ENCODE data around the gene CCDC192. TPM values are rescaled to one million over a fixed set of nuclear protein-coding genes. Genes with fewer than 3 reads are reported as not detected.

CCDC192 gene
- total RNA-seq, 2 donors from 2014 or later = not detected

GRCh38 chr5:127851964-127852363 is 148.8 kb downstream of the CCDC192 start:
- Histone ChIP-seq H3K27me3 (no peaks in the 10 kb centered on the region), H3K27ac (no peak overlapping the region), H3K36me3 (replicated peaks in 1 of 2; ENCODE audit: insufficient read depth in 1 of 2, low read depth in 2 of 2) (no peaks in the 10 kb centered on the region), H3K4me1 (peaks cover 9% of the 10 kb centered on the region), H3K4me3 (no peak overlapping the region), H3K9me3 (no peaks in the 10 kb centered on the region)
- TF ChIP-seq CTCF (IDR thresholded peaks at IDR 0.05) (no peak), POLR2A (IDR thresholded peaks at IDR 0.05) (no peak)
- intact Hi-C loops (cut with DNase I) = no loop called here
- DNase-seq (no peak), ATAC-seq (no peak)
- WGBS, 2 donors = 77 to 79% methylated on average over 4 of the region's 4 CpGs

- Histone ChIP-seq H3K36me3 (replicated peaks in 1 of 2; ENCODE audit: insufficient read depth in 1 of 2, low read depth in 2 of 2) (no peaks in the 10 kb centered on the region), H3K4me1 (peaks cover 9% of the 10 kb centered on the region), H3K4me3 (no peak overlapping the region), H3K27ac (no peak overlapping the region), H3K27me3 (no peaks in the 10 kb centered on the region), H3K9me3 (no peaks in the 10 kb centered on the region)
- no peak for TF ChIP-seq POLR2A (IDR thresholded peaks at IDR 0.05)
- TF ChIP-seq CTCF (IDR thresholded peaks at IDR 0.05) = no peak
- DNase-seq (no peak), ATAC-seq (no peak)
- intact Hi-C loops (cut with DNase I) = no loop called here
- WGBS, 2 donors = 89 to 95% methylated on average over 2 of the region's 2 CpGs
Observed at GRCh38 chr5:127854520-127854919, 151.3 kb downstream of the CCDC192 start.

GRCh38 chr5:127856292-127856691 is 153.1 kb downstream of the CCDC192 start:
- Histone ChIP-seq H3K4me1 (peaks cover 9% of the 10 kb centered on the region), H3K9me3 (no peaks in the 10 kb centered on the region), H3K27me3 (no peaks in the 10 kb centered on the region), H3K36me3 (replicated peaks in 1 of 2; ENCODE audit: insufficient read depth in 1 of 2, low read depth in 2 of 2) (no peaks in the 10 kb centered on the region), H3K27ac (peak overlapping the region in 2 of 4 donors; percentile 7 to 18), H3K4me3 (no peak overlapping the region)
- TF ChIP-seq CTCF (IDR thresholded peaks at IDR 0.05) = no peak
- TF ChIP-seq POLR2A (IDR thresholded peaks at IDR 0.05) = no peak
- DNase-seq = peak in 2 of 4 donors; percentile 11 to 13
- intact Hi-C loops (cut with DNase I) = no loop called here
- peak; percentile 48 for ATAC-seq

- intact Hi-C loops (cut with DNase I) = no loop called here
- DNase-seq = no peak
- Histone ChIP-seq H3K4me1 (peaks cover 9% of the 10 kb centered on the region), H3K36me3 (replicated peaks in 1 of 2; ENCODE audit: insufficient read depth in 1 of 2, low read depth in 2 of 2) (no peaks in the 10 kb centered on the region), H3K27me3 (no peaks in the 10 kb centered on the region), H3K27ac (no peak overlapping the region), H3K9me3 (no peaks in the 10 kb centered on the region), H3K4me3 (no peak overlapping the region)
- no peak for ATAC-seq
- TF ChIP-seq CTCF (IDR thresholded peaks at IDR 0.05) = no peak
- no peak for TF ChIP-seq POLR2A (IDR thresholded peaks at IDR 0.05)
- WGBS, 2 donors = 85 to 93% methylated on average over 5 of the region's 5 CpGs
Observed at GRCh38 chr5:127858116-127858784, 155.1 kb downstream of the CCDC192 start.

- ATAC-seq (no peak), DNase-seq (no peak)
- Histone ChIP-seq H3K9me3 (no peaks in the 10 kb centered on the region), H3K27ac (no peak overlapping the region), H3K4me3 (no peak overlapping the region), H3K36me3 (replicated peaks in 1 of 2; ENCODE audit: insufficient read depth in 1 of 2, low read depth in 2 of 2) (no peaks in the 10 kb centered on the region), H3K27me3 (no peaks in the 10 kb centered on the region), H3K4me1 (peaks cover 9% of the 10 kb centered on the region)
- no peak for TF ChIP-seq CTCF (IDR thresholded peaks at IDR 0.05)
- intact Hi-C loops (cut with DNase I) = no loop called here
- 90 to 93% methylated on average over 2 of the region's 2 CpGs for WGBS, 2 donors
Observed at GRCh38 chr5:127860291-127860690, 157.1 kb downstream of the CCDC192 start.
